Measurements from ENCODE around the gene DLGAP1.

- TF ChIP-seq CTCF (IDR thresholded peaks at IDR 0.05; ENCODE audit: insufficient read depth, low read length) (no peak), GABPA (IDR thresholded peaks at IDR 0.05; ENCODE audit: low read depth) (no peak), POLR2AphosphoS5 (IDR thresholded peaks at IDR 0.05; ENCODE audit: low read depth) (no peak), REST (IDR thresholded peaks at IDR 0.05; ENCODE audit: insufficient replicate concordance, low read depth) (no peak)
Observed at GRCh38 chr18:3468066-3468705, 986.9 kb downstream of the DLGAP1 start.

All from HL-60 (cell line).